MM.1S (cell line): ENCODE data around the gene SRP14.

Experiments used
- CTCF ChIP-seq: fragments of 300-600 bp; sonication (generic); IDR thresholded peaks from 2 replicates; pipeline ENCODE4 v1.5.1; 2016; ENCODE audit warnings: antibody characterized with exemption, low read length, mixed read lengths
- EZH2 ChIP-seq: fragments of 300-600 bp; sonication (generic); optimal IDR thresholded peaks from 2 replicates; pipeline ENCODE3; 2017; ENCODE audit warnings: low read depth, mild to moderate bottlenecking, antibody characterized with exemption, low read length, mixed read lengths
- EZH2phosphoT487 ChIP-seq: fragments of 300-600 bp; sonication (generic); IDR thresholded peaks from 2 replicates; pipeline ENCODE4 v1.6.1; 2018; ENCODE audit warnings: antibody characterized with exemption, low read length

GRCh38 chr15:40050788-40051470 lies 11.9 kb upstream of the SRP14 start:
- no peak for TF ChIP-seq CTCF
- TF ChIP-seq EZH2 = no peak
- no peak for TF ChIP-seq EZH2phosphoT487
